Measurements from ENCODE around the gene USF2.

DNA sequence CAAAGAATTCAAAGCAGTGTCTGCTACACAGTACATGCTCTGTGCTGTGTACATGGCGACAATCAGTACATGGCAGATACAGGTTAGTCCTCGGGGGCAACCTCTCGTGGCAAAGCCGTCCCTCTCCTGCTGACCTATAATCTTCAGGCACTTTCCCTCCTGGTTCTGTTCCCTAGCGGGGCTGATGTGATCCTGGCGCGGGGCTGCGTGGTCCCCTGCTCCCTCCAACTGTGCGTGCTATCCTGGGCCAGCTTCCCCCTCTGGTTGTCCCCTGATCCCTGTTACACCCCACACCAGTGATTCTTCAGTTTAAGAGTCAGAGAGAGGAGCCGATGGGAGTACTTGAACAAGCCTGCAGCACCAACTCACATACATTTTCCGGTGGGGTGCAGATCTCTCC, 35.3 kb downstream of the USF2 start:
- TF ChIP-seq, protein P1, sequence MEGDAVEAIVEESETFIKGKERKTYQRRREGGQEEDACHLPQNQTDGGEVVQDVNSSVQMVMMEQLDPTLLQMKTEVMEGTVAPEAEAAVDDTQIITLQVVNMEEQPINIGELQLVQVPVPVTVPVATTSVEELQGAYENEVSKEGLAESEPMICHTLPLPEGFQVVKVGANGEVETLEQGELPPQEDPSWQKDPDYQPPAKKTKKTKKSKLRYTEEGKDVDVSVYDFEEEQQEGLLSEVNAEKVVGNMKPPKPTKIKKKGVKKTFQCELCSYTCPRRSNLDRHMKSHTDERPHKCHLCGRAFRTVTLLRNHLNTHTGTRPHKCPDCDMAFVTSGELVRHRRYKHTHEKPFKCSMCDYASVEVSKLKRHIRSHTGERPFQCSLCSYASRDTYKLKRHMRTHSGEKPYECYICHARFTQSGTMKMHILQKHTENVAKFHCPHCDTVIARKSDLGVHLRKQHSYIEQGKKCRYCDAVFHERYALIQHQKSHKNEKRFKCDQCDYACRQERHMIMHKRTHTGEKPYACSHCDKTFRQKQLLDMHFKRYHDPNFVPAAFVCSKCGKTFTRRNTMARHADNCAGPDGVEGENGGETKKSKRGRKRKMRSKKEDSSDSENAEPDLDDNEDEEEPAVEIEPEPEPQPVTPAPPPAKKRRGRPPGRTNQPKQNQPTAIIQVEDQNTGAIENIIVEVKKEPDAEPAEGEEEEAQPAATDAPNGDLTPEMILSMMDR (optimal IDR thresholded peaks at IDR 0.05 in 1 of 3, IDR thresholded peaks at IDR 0.05 in 1 of 3, conservative IDR thresholded peaks at IDR 0.05 in 1 of 3; ENCODE audit: extremely low read depth in 1 of 3, insufficient read depth in 2 of 3, low read length in 3 of 3) = no peak
- no peak for TF ChIP-seq EZH2 (IDR thresholded peaks at IDR 0.05; ENCODE audit: low read length)

All from keratinocyte (primary cell).